Epithelial cell of prostate (primary cell): ENCODE results near the gene CDC42BPA.
"Not testable (repeated sequence)": the region's sequence is repeated elsewhere in the genome, so short reads cannot be mapped to it uniquely, and the experiment has no call there.

Experiments used
- DNase-seq: peaks from one replicate; pipeline ENCODE4 v3.0.0-alpha.2; 2011; ENCODE audit warnings: low read depth, low spot score
- H3K27ac ChIP-seq: fragments of 450-650 bp; 2 replicates; pipeline ENCODE4 v1.5.1; 2017; ENCODE audit warnings: mild to moderate bottlenecking

CDC42BPA gene

GRCh38 chr1:226957714-226958113 is 360.6 kb downstream of the CDC42BPA start:
- no peak for DNase-seq

GRCh38 chr1:226956942-226957713 is 361.2 kb downstream of the CDC42BPA start:
- no peak for DNase-seq
- no peak overlapping the region for H3K27ac ChIP-seq

More at GRCh38 chr1:226957714-226958113, 360.6 kb downstream of the CDC42BPA start:
- H3K27ac ChIP-seq = no peak overlapping the region

- H3K27ac ChIP-seq, DNase-seq: not testable (repeated sequence)
Measured at GRCh38 chr1:226955857-226956256, 362.4 kb downstream of the CDC42BPA start.

- no peak for DNase-seq
- no peak overlapping the region for H3K27ac ChIP-seq
Measured at GRCh38 chr1:226954777-226955176, 363.5 kb downstream of the CDC42BPA start.

GRCh38 chr1:226954337-226954736 is 364.0 kb downstream of the CDC42BPA start:
- DNase-seq = no peak
- no peak overlapping the region for H3K27ac ChIP-seq

- no peak for DNase-seq
Measured at GRCh38 chr1:226953175-226953800, 365.0 kb downstream of the CDC42BPA start.

GRCh38 chr1:226952118-226952441 is 366.2 kb downstream of the CDC42BPA start:
- H3K27ac ChIP-seq = no peak overlapping the region
- no peak for DNase-seq

More at GRCh38 chr1:226953175-226953800, 365.0 kb downstream of the CDC42BPA start:
- H3K27ac ChIP-seq = no peak overlapping the region

- no peak overlapping the region for H3K27ac ChIP-seq
- no peak for DNase-seq
Measured at GRCh38 chr1:226951286-226952117, 366.8 kb downstream of the CDC42BPA start.

- H3K27ac ChIP-seq = no peak overlapping the region
Measured at GRCh38 chr1:226950871-226951270, 367.4 kb downstream of the CDC42BPA start.

GRCh38 chr1:226950316-226950715 is 368.0 kb downstream of the CDC42BPA start:
- DNase-seq = no peak
- H3K27ac ChIP-seq = no peak overlapping the region

More at GRCh38 chr1:226950871-226951270, 367.4 kb downstream of the CDC42BPA start:
- no peak for DNase-seq

GRCh38 chr1:226949401-226949800 is 368.9 kb downstream of the CDC42BPA start:
- no peak for DNase-seq
- H3K27ac ChIP-seq = no peak overlapping the region

- DNase-seq = no peak
Measured at GRCh38 chr1:226948996-226949395, 369.3 kb downstream of the CDC42BPA start.

GRCh38 chr1:226948480-226948879 is 369.8 kb downstream of the CDC42BPA start:
- DNase-seq = no peak
- H3K27ac ChIP-seq = no peak overlapping the region

More at GRCh38 chr1:226948996-226949395, 369.3 kb downstream of the CDC42BPA start:
- no peak overlapping the region for H3K27ac ChIP-seq

GRCh38 chr1:226948051-226948450 is 370.2 kb downstream of the CDC42BPA start:
- no peak overlapping the region for H3K27ac ChIP-seq
- DNase-seq = no peak

- DNase-seq = no peak
- no peak overlapping the region for H3K27ac ChIP-seq
Measured at GRCh38 chr1:226946841-226947240, 371.5 kb downstream of the CDC42BPA start.

GRCh38 chr1:226946285-226946684 is 372.0 kb downstream of the CDC42BPA start:
- no peak for DNase-seq
- no peak overlapping the region for H3K27ac ChIP-seq

- H3K27ac ChIP-seq = no peak overlapping the region
- DNase-seq = no peak
Measured at GRCh38 chr1:226945858-226946245, 372.4 kb downstream of the CDC42BPA start.

- no peak for DNase-seq
- no peak overlapping the region for H3K27ac ChIP-seq
Measured at GRCh38 chr1:226945106-226945857, 373.0 kb downstream of the CDC42BPA start.

- H3K27ac ChIP-seq = no peak overlapping the region
- DNase-seq = no peak
Measured at GRCh38 chr1:226943927-226944326, 374.4 kb downstream of the CDC42BPA start.

GRCh38 chr1:226943156-226943555 is 375.1 kb downstream of the CDC42BPA start:
- no peak overlapping the region for H3K27ac ChIP-seq
- no peak for DNase-seq
